Astrocyte (in vitro differentiated cells and primary cell): ENCODE measurements around the gene HPN. TPM values are rescaled to one million over a fixed set of nuclear protein-coding genes. Genes with fewer than 3 reads are reported as not detected.

Experiments
- DNase-seq: peaks from one replicate; pipeline ENCODE4 v3.0.0-alpha.2; 2010; ENCODE audit warnings: low read depth
- FAIRE-seq: peaks from 2 replicates; lab custom pipeline; 2011; peaks lifted over from hg19 to GRCh38; lab: Jason Lieb, UNC
- H2AFZ ChIP-seq: 2 replicates; pipeline ENCODE4 v1.6.0; 2012; ENCODE audit warnings: low read depth, low read length, inconsistent platforms
- H3K27ac ChIP-seq: 2 replicates; pipeline ENCODE4 v1.5.1; 2011; ENCODE audit warnings: low read depth, low read length, inconsistent platforms
- H3K27me3 ChIP-seq: 2 replicates; pipeline ENCODE4 v1.6.0; 2011; ENCODE audit warnings: low read length, inconsistent platforms; ENCODE audit not compliant: insufficient read depth
- H3K36me3 ChIP-seq: 2 replicates; pipeline ENCODE4 v1.5.1; 2011; ENCODE audit warnings: low read length, inconsistent platforms; ENCODE audit not compliant: insufficient read depth
- H3K4me1 ChIP-seq: 2 replicates; pipeline ENCODE4 v1.5.1; 2011; ENCODE audit warnings: low read length, inconsistent platforms; ENCODE audit not compliant: insufficient read depth
- H3K4me2 ChIP-seq: 2 replicates; pipeline ENCODE4 v1.6.0; 2012; ENCODE audit warnings: low read length, inconsistent platforms
- H3K4me3 ChIP-seq: 2 replicates; pipeline ENCODE4 v1.5.1; 2011; ENCODE audit warnings: low read depth, mild to moderate bottlenecking, low read length, inconsistent platforms; ENCODE audit not compliant: insufficient read depth
- H3K79me2 ChIP-seq: 2 replicates; pipeline ENCODE4 v1.6.0; 2012; ENCODE audit warnings: mild to moderate bottlenecking, low read length, inconsistent platforms; ENCODE audit not compliant: insufficient read depth
- H3K9ac ChIP-seq: 2 replicates; pipeline ENCODE4 v1.6.0; 2012; ENCODE audit warnings: mild to moderate bottlenecking, low read length, inconsistent platforms
- H3K9me3 ChIP-seq: 2 replicates; pipeline ENCODE4 v1.5.1; 2012; ENCODE audit warnings: low read depth, mild to moderate bottlenecking, low read length, inconsistent platforms; ENCODE audit not compliant: insufficient read depth
- H4K20me1 ChIP-seq: 2 replicates; pipeline ENCODE4 v1.6.0; 2012; ENCODE audit warnings: low read length, inconsistent platforms; ENCODE audit not compliant: insufficient read depth
- H3K27ac Mint-ChIP-seq: one replicate; pipeline ENCODE4 v1.8.0; 2021; ENCODE audit warnings: mild to moderate bottlenecking, mixed read lengths; ENCODE audit not compliant: unreplicated experiment
- H3K27me3 Mint-ChIP-seq: one replicate; pipeline ENCODE4 v1.8.0; 2021; ENCODE audit warnings: low read depth, mixed read lengths; ENCODE audit not compliant: unreplicated experiment
- H3K36me3 Mint-ChIP-seq: one replicate; pipeline ENCODE4 v1.8.0; 2021; ENCODE audit warnings: low read depth, mixed read lengths; ENCODE audit not compliant: unreplicated experiment
- H3K4me1 Mint-ChIP-seq: one replicate; pipeline ENCODE4 v1.8.0; 2021; ENCODE audit warnings: low read depth, mixed read lengths; ENCODE audit not compliant: unreplicated experiment
- H3K4me3 Mint-ChIP-seq: one replicate; pipeline ENCODE4 v1.8.0; 2021; ENCODE audit warnings: mild to moderate bottlenecking, moderate library complexity, mixed read lengths; ENCODE audit not compliant: unreplicated experiment
- H3K9me3 Mint-ChIP-seq: one replicate; pipeline ENCODE4 v1.8.0; 2021; ENCODE audit warnings: mild to moderate bottlenecking, mixed read lengths; ENCODE audit not compliant: unreplicated experiment
- CTCF ChIP-seq: IDR thresholded peaks from 2 replicates; pipeline ENCODE4 v1.5.1; 2011; ENCODE audit warnings: low read depth, mild to moderate bottlenecking, inconsistent platforms, low read length, moderate library complexity; ENCODE audit not compliant: insufficient read depth
- EZH2 ChIP-seq: IDR thresholded peaks from 2 replicates; pipeline ENCODE4 v1.6.1; 2012; ENCODE audit warnings: mild to moderate bottlenecking, low read length, inconsistent platforms; ENCODE audit not compliant: insufficient read depth
- total RNA-seq: library from RNA; stranded (reverse); gene quantifications from 2 replicates; pipeline ENCODE4 v1.2.1, GENCODE V29; 2021

HPN gene
- total RNA-seq, 1 donor from 2014 or later, result 0.73 TPM

DNA sequence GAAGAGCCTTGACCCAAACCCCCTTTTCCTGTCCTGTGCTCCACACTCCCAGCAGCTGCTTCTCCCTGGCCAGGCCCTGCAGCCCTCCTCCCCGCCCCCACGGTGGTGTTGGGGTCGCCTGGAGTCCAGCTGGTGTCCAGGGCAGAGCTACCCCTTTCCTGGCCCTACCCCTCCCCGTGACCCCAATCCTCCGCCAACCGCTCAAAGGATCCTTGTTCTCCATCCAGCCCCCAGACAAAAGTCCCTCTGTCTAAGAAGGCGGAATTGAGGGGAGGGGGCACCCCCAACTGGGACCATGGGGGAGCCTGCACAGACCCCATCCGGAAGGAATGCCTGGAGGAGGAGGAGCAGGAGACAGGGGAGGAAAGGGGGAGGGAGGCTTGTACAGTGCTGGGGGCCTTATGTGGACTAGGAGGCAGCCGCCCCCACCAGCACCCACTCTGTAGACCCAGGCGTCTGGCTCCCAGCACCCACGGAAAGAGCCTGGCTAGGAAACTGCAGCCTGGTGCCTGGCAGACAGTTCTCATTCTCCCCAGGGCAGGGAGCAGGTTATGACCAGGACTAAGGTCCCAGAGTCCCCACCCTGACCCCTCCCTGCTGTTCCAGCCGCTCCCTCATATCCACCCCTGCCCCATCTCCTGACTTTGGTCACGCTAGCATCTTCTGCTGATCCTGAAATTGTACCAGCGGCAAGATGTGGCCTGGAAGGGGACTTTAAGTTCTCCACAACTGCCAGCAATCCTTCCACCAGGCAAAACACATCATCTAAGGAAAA lies 73.8 kb downstream of the HPN start, which contains the start of gene FXYD3:
FXYD3 (plus strand) TSS at position 647 of the 775 bp plus-strand sequence. CDS start 3,554 bp downstream, outside the sequence.
- DNase-seq (no peak), FAIRE-seq (no peak)
- H3K4me2 ChIP-seq, result peak within 1 kb of the TSS; percentile 53
- Mint-ChIP-seq H3K4me3 (no peak within 1 kb of the TSS), H3K4me1 (peaks cover 1% of the 10 kb centered on the region), H3K9me3 (peaks cover 2% of the 10 kb centered on the region), H3K36me3 (no peaks in the 10 kb centered on the region), H3K27ac (peak within 1 kb of the TSS; percentile 72), H3K27me3 (peaks cover 22% of the 10 kb centered on the region)
- H3K4me1 ChIP-seq, result no peaks in the 10 kb centered on the region
- no peak within 1 kb of the TSS for H3K4me3 ChIP-seq
- no peak within 1 kb of the TSS for H3K27ac ChIP-seq
- no peaks in the 10 kb centered on the region for H3K27me3 ChIP-seq
- H3K9me3 ChIP-seq, result no peaks in the 10 kb centered on the region
- no peaks in the 10 kb centered on the region for H3K79me2 ChIP-seq
- H2AFZ ChIP-seq, result no peak within 1 kb of the TSS
- TF ChIP-seq CTCF, result no peak
- no peak for TF ChIP-seq EZH2
- no peak within 1 kb of the TSS for H3K9ac ChIP-seq
- no peaks in the 10 kb centered on the region for H4K20me1 ChIP-seq
- H3K36me3 ChIP-seq, result no peaks in the 10 kb centered on the region

Other genes with a start within 250 kb of the HPN start
- 3.7 and 4.0 TPM in 2 replicates for gene ZNF30, start 114.8 kb upstream of the HPN start, total RNA-seq
- 5.7 and 5.9 TPM in 2 replicates for gene ZNF792, start 77.5 kb upstream of the HPN start, total RNA-seq
- gene GRAMD1A, start 41.4 kb upstream of the HPN start, total RNA-seq, result 64.6 and 67.4 TPM in 2 replicates
- gene SCN1B, start 11.3 kb upstream of the HPN start, total RNA-seq, result 2.1 and 3.0 TPM in 2 replicates
- gene FXYD3, start 74.1 kb downstream of the HPN start, total RNA-seq, result not detected in 2 replicates
- gene LGI4, start 93.3 kb downstream of the HPN start, total RNA-seq, result 0.20 and 0.29 TPM in 2 replicates
- gene FXYD1, start 97.1 kb downstream of the HPN start, total RNA-seq, result 0.52 and 1.1 TPM in 2 replicates
- 0.65 TPM in 1 of 2 replicates, not detected in the other for gene FXYD7, start 101.5 kb downstream of the HPN start, total RNA-seq
- 96.9 and 108 TPM in 2 replicates for gene FXYD5, start 113.0 kb downstream of the HPN start, total RNA-seq
- gene FAM187B, start 187.0 kb downstream of the HPN start, total RNA-seq, result not detected in 2 replicates
- 8.4 and 18.1 TPM in 2 replicates for gene LSR, start 207.3 kb downstream of the HPN start, total RNA-seq
- 68.9 and 70.0 TPM in 2 replicates for gene USF2, start 227.2 kb downstream of the HPN start, total RNA-seq
- gene HAMP, start 240.8 kb downstream of the HPN start, total RNA-seq, result 0.36 and 0.38 TPM in 2 replicates